ENCODE data around the gene CDK5. TPM values are rescaled to one million over a fixed set of nuclear protein-coding genes. Genes with fewer than 3 reads are reported as not detected.

The CDK5 gene
- total and polyA plus RNA-seq, 12 donors = 15.4 to 29.8 (median 19.7) TPM

- H3K4me3 ChIP-seq = peak overlapping the region in 1 of 4 donors; percentile 38
- H3K27ac ChIP-seq = peak overlapping the region in 1 of 5 donors; percentile 71
- no peaks in the 10 kb centered on the region for H3K36me3 ChIP-seq (replicated peaks in 1 of 2)
- no peaks in the 10 kb centered on the region for H3K9me3 ChIP-seq (replicated peaks in 1 of 3)
- peak; percentile 64 to 75 (median 71) for DNase-seq
- no peaks in the 10 kb centered on the region for H3K4me1 ChIP-seq (replicated peaks in 1 of 2)
- H3K27me3 ChIP-seq = peaks cover 2% of the 10 kb centered on the region
- intact Hi-C loops (cut with DNase I) = no loop called here
- TF ChIP-seq POLR2A (IDR thresholded peaks at IDR 0.05) (no peak), CTCF (IDR thresholded peaks at IDR 0.05) (peak; percentile 52 to 75 (median 70))
- WGBS, 4 donors = 34 to 50% (median 37%) methylated on average over 13 to 40 of the region's 40 CpGs
These were observed 49.0 kb downstream of the CDK5 start for GRCh38 chr7:151008511-151009323.

GRCh38 chr7:151008143-151008510 lies 49.6 kb downstream of the CDK5 start:
- peak overlapping the region in 1 of 5 donors; percentile 71 for H3K27ac ChIP-seq
- H3K36me3 ChIP-seq (replicated peaks in 1 of 2) = no peaks in the 10 kb centered on the region
- H3K27me3 ChIP-seq = no peaks in the 10 kb centered on the region
- H3K9me3 ChIP-seq (replicated peaks in 1 of 3) = no peaks in the 10 kb centered on the region
- peak overlapping the region in 1 of 4 donors; percentile 38 for H3K4me3 ChIP-seq
- no peaks in the 10 kb centered on the region for H3K4me1 ChIP-seq (replicated peaks in 1 of 2)
- DNase-seq = peak in 2 of 7 donors; percentile 37 to 49
- intact Hi-C loops (cut with DNase I) = no loop called here
- TF ChIP-seq POLR2A (IDR thresholded peaks at IDR 0.05) (no peak), CTCF (IDR thresholded peaks at IDR 0.05) (no peak)
- 36 to 46% (median 40%) methylated on average over 11 of the region's 11 CpGs for WGBS, 4 donors

- intact Hi-C loops (cut with DNase I) = no loop called here
These were observed 50.2 kb downstream of the CDK5 start for GRCh38 chr7:151007469-151007898.

More at GRCh38 chr7:151007469-151007898, 50.2 kb downstream of the CDK5 start:
- no peaks in the 10 kb centered on the region for H3K9me3 ChIP-seq (replicated peaks in 1 of 3)
- H3K36me3 ChIP-seq (replicated peaks in 1 of 2) = no peaks in the 10 kb centered on the region
- no peak overlapping the region for H3K4me3 ChIP-seq
- WGBS, 4 donors = 42 to 75% (median 64%) methylated on average over 6 to 7 of the region's 7 CpGs
- no peak for TF ChIP-seq POLR2A (IDR thresholded peaks at IDR 0.05)
- no peak for TF ChIP-seq CTCF (IDR thresholded peaks at IDR 0.05)
- H3K27ac ChIP-seq = peak overlapping the region in 2 of 5 donors; percentile 12 to 63
- H3K27me3 ChIP-seq = no peaks in the 10 kb centered on the region
- H3K4me1 ChIP-seq (replicated peaks in 1 of 2) = no peaks in the 10 kb centered on the region
- no peak for DNase-seq

Data from adrenal gland (tissue), 12 donors.